ENCODE measurements around the gene CYP1A2. TPM values are rescaled to one million over a fixed set of nuclear protein-coding genes. Genes with fewer than 3 reads are reported as not detected.
"Not testable (repeated sequence)": the region's sequence is repeated elsewhere in the genome, so short reads cannot be mapped to it uniquely, and the experiment has no call there.

The CYP1A2 gene
- total and polyA plus RNA-seq, 9 donors: 0.23 TPM; not detected in 8

GRCh38 chr15:74785194-74786032, 36.8 kb downstream of the CYP1A2 start:
- H3K36me3 ChIP-seq: no peaks in the 10 kb centered on the region
- no peaks in the 10 kb centered on the region for H3K27me3 ChIP-seq
- H3K4me3 ChIP-seq: no peak overlapping the region
- H3K9me3 ChIP-seq: no peaks in the 10 kb centered on the region
- peaks cover 30% of the 10 kb centered on the region for H3K4me1 ChIP-seq (ENCODE audit: insufficient read depth)
- no peak for TF ChIP-seq EP300 (IDR thresholded peaks at IDR 0.05)
- TF ChIP-seq POLR2A (IDR thresholded peaks at IDR 0.05): no peak
- no peak for TF ChIP-seq CTCF (IDR thresholded peaks at IDR 0.05)
- DNase-seq: no peak
- H3K27ac ChIP-seq: no peak overlapping the region
- intact Hi-C loops (cut with DNase I): loop anchor here in 1 of 4 donors (10.0 kb wide), 1 partner anchor 419 kb away; the partner anchor contains the start of gene C15orf39
- WGBS, 3 donors: 78 to 84% (median 82%) methylated on average over 13 of the region's 13 CpGs

- intact Hi-C loops (cut with DNase I): loop anchor here in 1 of 4 donors (10.0 kb wide), 1 partner anchor 419 kb away; the partner anchor contains the start of gene C15orf39
- 84 to 85% (median 85%) methylated on average over 12 of the region's 12 CpGs for WGBS, 3 donors
- H3K27ac ChIP-seq, H3K9me3 ChIP-seq, H3K4me3 ChIP-seq, DNase-seq, H3K27me3 ChIP-seq, H3K36me3 ChIP-seq: not testable (repeated sequence)
- peaks cover 30% of the 10 kb centered on the region for H3K4me1 ChIP-seq (ENCODE audit: insufficient read depth)
Observed at GRCh38 chr15:74786081-74786480, 37.4 kb downstream of the CYP1A2 start.

- no peaks in the 10 kb centered on the region for H3K9me3 ChIP-seq
- H3K4me3 ChIP-seq: no peak overlapping the region
- H3K4me1 ChIP-seq (ENCODE audit: insufficient read depth): peaks cover 27% of the 10 kb centered on the region
- 61 to 75% (median 72%) methylated on average over 7 of the region's 7 CpGs for WGBS, 3 donors
- H3K36me3 ChIP-seq: no peaks in the 10 kb centered on the region
- no peak overlapping the region for H3K27ac ChIP-seq
- intact Hi-C loops (cut with DNase I): loop anchor here in 1 of 4 donors (10.0 kb wide), 1 partner anchor 418 kb away; the partner anchor contains the start of gene C15orf39
- TF ChIP-seq CTCF (IDR thresholded peaks at IDR 0.05) (no peak), EP300 (IDR thresholded peaks at IDR 0.05) (no peak), POLR2A (IDR thresholded peaks at IDR 0.05) (no peak)
- H3K27me3 ChIP-seq: no peaks in the 10 kb centered on the region
- no peak for DNase-seq
Observed at GRCh38 chr15:74786551-74787165, 38.0 kb downstream of the CYP1A2 start.

- no peaks in the 10 kb centered on the region for H3K36me3 ChIP-seq
- no peak for TF ChIP-seq EP300 (IDR thresholded peaks at IDR 0.05)
- no peak for TF ChIP-seq POLR2A (IDR thresholded peaks at IDR 0.05)
- TF ChIP-seq CTCF (IDR thresholded peaks at IDR 0.05): no peak
- no peak overlapping the region for H3K4me3 ChIP-seq
- no peaks in the 10 kb centered on the region for H3K9me3 ChIP-seq
- H3K27ac ChIP-seq: no peak overlapping the region
- H3K4me1 ChIP-seq (ENCODE audit: insufficient read depth): peaks cover 27% of the 10 kb centered on the region
- no peak for DNase-seq
- 65 to 68% (median 66%) methylated on average over 13 of the region's 13 CpGs for WGBS, 3 donors
- intact Hi-C loops (cut with DNase I): loop anchor here in 1 of 4 donors (10.0 kb wide), 1 partner anchor 417 kb away; the partner anchor contains the start of gene C15orf39
- H3K27me3 ChIP-seq: no peaks in the 10 kb centered on the region
Observed at GRCh38 chr15:74787251-74788041, 38.8 kb downstream of the CYP1A2 start.

All from ovary (tissue), 9 donors.